GM19395 (cell line): ENCODE data around the gene STK32B.

Experiments used
- ATAC-seq: cut with Tn5 transposase; IDR thresholded peaks from one replicate; pipeline ENCODE4 v1.9.1; 2021; ENCODE audit warnings: mild to moderate bottlenecking, moderate library complexity; ENCODE audit not compliant: unreplicated experiment

The STK32B gene

GRCh38 chr4:5503336-5503936 is 452.2 kb downstream of the STK32B start:
- no peak for ATAC-seq

- no peak for ATAC-seq
Measured at GRCh38 chr4:5504486-5504885, 453.2 kb downstream of the STK32B start.

- no peak for ATAC-seq
Measured at GRCh38 chr4:5510504-5510903, 459.2 kb downstream of the STK32B start.

GRCh38 chr4:5511791-5512190 is 460.5 kb downstream of the STK32B start:
- no peak for ATAC-seq

GRCh38 chr4:5515646-5516045 is 464.4 kb downstream of the STK32B start:
- no peak for ATAC-seq

- ATAC-seq = no peak
Measured at GRCh38 chr4:5517372-5517771, 466.1 kb downstream of the STK32B start.

GRCh38 chr4:5524446-5525299 is 473.4 kb downstream of the STK32B start:
- no peak for ATAC-seq

GRCh38 chr4:5526080-5526846 is 475.0 kb downstream of the STK32B start:
- ATAC-seq = no peak

GRCh38 chr4:5527211-5527610 is 475.9 kb downstream of the STK32B start:
- ATAC-seq = no peak

- no peak for ATAC-seq
Measured at GRCh38 chr4:5528031-5528436, 476.8 kb downstream of the STK32B start.

- no peak for ATAC-seq
Measured at GRCh38 chr4:5532100-5532499, 480.8 kb downstream of the STK32B start.

- no peak for ATAC-seq
Measured at GRCh38 chr4:5539584-5539983, 488.3 kb downstream of the STK32B start.

GRCh38 chr4:5541169-5541568 is 489.9 kb downstream of the STK32B start:
- ATAC-seq = no peak

GRCh38 chr4:5543681-5544080 is 492.4 kb downstream of the STK32B start:
- no peak for ATAC-seq

- ATAC-seq = no peak
Measured at GRCh38 chr4:5544762-5545161, 493.5 kb downstream of the STK32B start.

- ATAC-seq = no peak
Measured at GRCh38 chr4:5545271-5545670, 494.0 kb downstream of the STK32B start.

GRCh38 chr4:5547651-5548249 is 496.5 kb downstream of the STK32B start:
- ATAC-seq = no peak
